Measurements from ENCODE around the gene GREM1. TPM values are rescaled to one million over a fixed set of nuclear protein-coding genes. Genes with fewer than 3 reads are reported as not detected.

Gene GREM1
- total and polyA plus RNA-seq, 12 donors, result 0.08 to 1.0 (median 0.69) TPM; not detected in 1

GRCh38 chr15:32750979-32751378 lies 33.2 kb downstream of the GREM1 start:
- TF ChIP-seq POLR2A (IDR thresholded peaks at IDR 0.05) (no peak), CTCF (IDR thresholded peaks at IDR 0.05) (no peak)
- intact Hi-C loops (cut with DNase I), result no loop called here
- WGBS, 4 donors, result 50 to 69% (median 53%) methylated on average over 3 of the region's 3 CpGs
- Histone ChIP-seq H3K27me3 (no peaks in the 10 kb centered on the region), H3K36me3 (replicated peaks in 1 of 2) (no peaks in the 10 kb centered on the region), H3K27ac (no peak overlapping the region), H3K4me3 (no peak overlapping the region), H3K4me1 (replicated peaks in 1 of 2) (no peaks in the 10 kb centered on the region), H3K9me3 (replicated peaks in 1 of 3) (no peaks in the 10 kb centered on the region)
- DNase-seq, result no peak

- intact Hi-C loops (cut with DNase I), result no loop called here
These were observed 39.6 kb downstream of the GREM1 start for GRCh38 chr15:32757426-32757825.

GRCh38 chr15:32763295-32763694 lies 45.5 kb downstream of the GREM1 start:
- Histone ChIP-seq H3K36me3 (replicated peaks in 1 of 2) (no peaks in the 10 kb centered on the region), H3K27ac (no peak overlapping the region), H3K9me3 (replicated peaks in 1 of 3) (no peaks in the 10 kb centered on the region), H3K27me3 (no peaks in the 10 kb centered on the region), H3K4me3 (no peak overlapping the region), H3K4me1 (replicated peaks in 1 of 2) (no peaks in the 10 kb centered on the region)
- intact Hi-C loops (cut with DNase I), result no loop called here
- TF ChIP-seq POLR2A (IDR thresholded peaks at IDR 0.05) (no peak), CTCF (IDR thresholded peaks at IDR 0.05) (no peak)
- 43 to 83% (median 72%) methylated on average over 1 of the region's 1 CpG for WGBS, 4 donors
- DNase-seq, result no peak

More at GRCh38 chr15:32757426-32757825, 39.6 kb downstream of the GREM1 start:
- H3K4me1 ChIP-seq (replicated peaks in 1 of 2), result no peaks in the 10 kb centered on the region
- no peaks in the 10 kb centered on the region for H3K27me3 ChIP-seq
- 73 to 83% (median 75%) methylated on average over 2 of the region's 2 CpGs for WGBS, 4 donors
- no peak for DNase-seq
- no peaks in the 10 kb centered on the region for H3K9me3 ChIP-seq (replicated peaks in 1 of 3)
- H3K36me3 ChIP-seq (replicated peaks in 1 of 2), result no peaks in the 10 kb centered on the region
- H3K27ac ChIP-seq, result no peak overlapping the region
- no peak overlapping the region for H3K4me3 ChIP-seq
- TF ChIP-seq CTCF (IDR thresholded peaks at IDR 0.05), result no peak
- no peak for TF ChIP-seq POLR2A (IDR thresholded peaks at IDR 0.05)

GRCh38 chr15:32765236-32765635 lies 47.4 kb downstream of the GREM1 start:
- 48 to 59% (median 54%) methylated on average over 4 of the region's 4 CpGs for WGBS, 4 donors
- H3K9me3 ChIP-seq (replicated peaks in 1 of 3), result no peaks in the 10 kb centered on the region
- intact Hi-C loops (cut with DNase I), result no loop called here

More at GRCh38 chr15:32765236-32765635, 47.4 kb downstream of the GREM1 start:
- DNase-seq, result no peak
- Histone ChIP-seq H3K4me3 (no peak overlapping the region), H3K36me3 (replicated peaks in 1 of 2) (no peaks in the 10 kb centered on the region), H3K4me1 (replicated peaks in 1 of 2) (no peaks in the 10 kb centered on the region), H3K27me3 (no peaks in the 10 kb centered on the region), H3K27ac (no peak overlapping the region)
- TF ChIP-seq POLR2A (IDR thresholded peaks at IDR 0.05), result no peak
- no peak for TF ChIP-seq CTCF (IDR thresholded peaks at IDR 0.05)

Data from adrenal gland (tissue), 12 donors.